GM18951 (cell line): ENCODE measurements around the gene FGF8.

Experiments used
- POLR2A ChIP-seq: IDR thresholded peaks from 4 replicates; pipeline ENCODE4 v1.6.1; 2011; ENCODE audit warnings: mild to moderate bottlenecking; ENCODE audit not compliant: insufficient read length, insufficient read depth; ENCODE audit errors: extremely low read depth
- in situ Hi-C: fragments of 300-500 bp; cut with MboI; formaldehyde crosslinking; loops from one replicate; pipeline ENCODE4 v1.12.0; 2022; ENCODE audit warnings: low sequenced_read_pairs, mixed read lengths, inconsistent platforms; ENCODE audit not compliant: unreplicated experiment

FGF8 gene

GRCh38 chr10:101770331-101771215 lies 5.3 kb downstream of the FGF8 start:
- in situ Hi-C loops: loop anchor here (10.0 to 25.0 kb wide), 2 partner anchors 166 to 558 kb away; no protein-coding TSS in a partner anchor

GRCh38 chr10:101769541-101770180 lies 6.3 kb downstream of the FGF8 start:
- in situ Hi-C loops: loop anchor here (10.0 to 25.0 kb wide), 2 partner anchors 165 to 557 kb away; no protein-coding TSS in a partner anchor

More at GRCh38 chr10:101770331-101771215, 5.3 kb downstream of the FGF8 start:
- TF ChIP-seq POLR2A: no peak

GRCh38 chr10:101768791-101769170 lies 7.1 kb downstream of the FGF8 start:
- TF ChIP-seq POLR2A: no peak
- in situ Hi-C loops: loop anchor here (25.0 kb wide), 1 partner anchor 556 kb away; no protein-coding TSS in a partner anchor

More at GRCh38 chr10:101769541-101770180, 6.3 kb downstream of the FGF8 start:
- TF ChIP-seq POLR2A: no peak

- TF ChIP-seq POLR2A: no peak
- in situ Hi-C loops: loop anchor here (25.0 kb wide), 1 partner anchor 556 kb away; no protein-coding TSS in a partner anchor
Measured at GRCh38 chr10:101767966-101768790, 7.7 kb downstream of the FGF8 start.

- TF ChIP-seq POLR2A: no peak
- in situ Hi-C loops: loop anchor here (25.0 kb wide), 1 partner anchor 555 kb away; no protein-coding TSS in a partner anchor
Measured at GRCh38 chr10:101767600-101767945, 8.3 kb downstream of the FGF8 start.

- in situ Hi-C loops: loop anchor here (25.0 kb wide), 1 partner anchor 555 kb away; no protein-coding TSS in a partner anchor
- TF ChIP-seq POLR2A: no peak
Measured at GRCh38 chr10:101766753-101767599, 8.9 kb downstream of the FGF8 start.

- no peak for TF ChIP-seq POLR2A
- in situ Hi-C loops: loop anchor here (25.0 kb wide), 1 partner anchor 554 kb away; no protein-coding TSS in a partner anchor
Measured at GRCh38 chr10:101766306-101766705, 9.6 kb downstream of the FGF8 start.

GRCh38 chr10:101763141-101763846 lies 12.6 kb downstream of the FGF8 start:
- in situ Hi-C loops: loop anchor here (25.0 kb wide), 1 partner anchor 551 kb away; no protein-coding TSS in a partner anchor
- TF ChIP-seq POLR2A: no peak

- in situ Hi-C loops: loop anchor here (25.0 kb wide), 1 partner anchor 550 kb away; no protein-coding TSS in a partner anchor
- no peak for TF ChIP-seq POLR2A
Measured at GRCh38 chr10:101762736-101763135, 13.2 kb downstream of the FGF8 start.

GRCh38 chr10:101761226-101761625 lies 14.7 kb downstream of the FGF8 start:
- TF ChIP-seq POLR2A: no peak

GRCh38 chr10:101760510-101760909 lies 15.4 kb downstream of the FGF8 start:
- TF ChIP-seq POLR2A: no peak
- in situ Hi-C loops: loop anchor here (25.0 kb wide), 1 partner anchor 548 kb away; no protein-coding TSS in a partner anchor

More at GRCh38 chr10:101761226-101761625, 14.7 kb downstream of the FGF8 start:
- in situ Hi-C loops: loop anchor here (25.0 kb wide), 1 partner anchor 549 kb away; no protein-coding TSS in a partner anchor
